GM19328 (cell line): Measurements from ENCODE around the gene DSTYK.

ENCODE experiments used
- ATAC-seq: cut with Tn5 transposase; IDR thresholded peaks from one replicate; pipeline ENCODE4 v1.9.1; 2021; ENCODE audit warnings: mild to moderate bottlenecking, moderate library complexity; ENCODE audit not compliant: unreplicated experiment

DSTYK gene

DNA sequence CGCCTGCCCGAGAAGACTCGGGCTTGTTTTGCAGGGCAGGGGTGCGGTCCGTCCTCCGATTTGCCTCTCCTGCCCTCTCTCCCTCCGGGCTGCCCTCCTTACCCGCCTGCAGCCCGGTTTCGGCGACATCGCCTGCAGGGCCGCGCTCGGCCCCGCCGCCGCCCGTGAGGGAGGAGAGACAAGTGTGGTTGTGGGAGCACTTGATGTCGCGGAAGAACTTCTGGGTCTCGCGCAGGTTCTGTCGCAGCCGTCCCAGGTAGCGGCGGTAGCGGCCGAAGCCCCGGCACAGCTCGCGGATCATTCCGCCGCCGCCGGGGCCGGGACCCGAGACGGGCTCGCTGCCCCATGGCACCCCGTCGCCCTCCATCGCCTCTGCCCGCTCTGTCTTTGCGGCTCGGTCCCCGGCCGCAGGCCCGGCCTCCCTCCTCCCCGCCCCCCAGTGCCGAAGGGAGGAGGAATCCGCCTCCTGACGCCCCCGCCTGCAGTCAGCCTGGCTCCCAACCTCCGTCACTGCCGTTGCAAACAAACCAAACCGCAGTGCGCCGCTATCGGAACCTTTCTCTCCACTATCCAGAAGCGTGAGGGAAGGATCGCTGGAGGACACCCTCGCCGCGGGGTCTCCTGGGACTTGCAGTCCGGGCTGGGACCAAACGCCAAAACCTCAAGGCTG is at the start of gene DSTYK:
DSTYK (minus strand) TSS at position 534 of the 670 bp plus-strand sequence; CDS start at position 367, 167 bp downstream.
- peak; percentile 71 for ATAC-seq

- ATAC-seq, result no peak
These were observed 48.5 kb upstream of the DSTYK start for GRCh38 chr1:205259998-205260397.

DNA sequence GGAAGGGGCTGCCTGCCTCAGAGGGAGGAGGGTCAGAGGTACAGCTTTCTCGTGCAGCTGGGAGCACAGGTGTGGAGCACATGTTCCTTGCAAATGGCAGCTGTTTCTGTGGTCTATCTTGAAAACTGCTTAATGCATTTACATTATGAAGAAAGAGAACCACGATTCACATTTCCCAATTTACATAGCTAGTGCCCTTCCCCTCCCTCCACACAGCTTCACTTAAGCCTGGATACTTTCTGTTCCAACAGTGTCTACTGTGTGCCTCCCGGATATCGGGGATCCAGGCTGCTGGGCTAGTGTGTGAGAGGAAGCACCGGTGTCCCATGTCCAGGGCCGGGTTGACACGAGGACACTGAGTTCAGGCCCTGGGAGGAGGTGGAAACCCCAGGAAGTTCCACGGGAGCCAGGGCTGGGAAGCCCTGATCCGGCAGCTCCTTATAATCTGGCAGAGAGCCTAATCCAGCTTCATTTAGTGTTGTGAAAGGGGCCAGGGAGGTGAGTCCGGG is 47.9 kb upstream of the DSTYK start:
- ATAC-seq, result no peak

GRCh38 chr1:205258719-205259118 is 47.2 kb upstream of the DSTYK start:
- ATAC-seq, result no peak

GRCh38 chr1:205258261-205258691 is 46.8 kb upstream of the DSTYK start:
- ATAC-seq, result no peak

GRCh38 chr1:205257735-205258134 is 46.2 kb upstream of the DSTYK start:
- no peak for ATAC-seq

GRCh38 chr1:205256951-205257625 is 45.6 kb upstream of the DSTYK start:
- ATAC-seq, result no peak

DNA sequence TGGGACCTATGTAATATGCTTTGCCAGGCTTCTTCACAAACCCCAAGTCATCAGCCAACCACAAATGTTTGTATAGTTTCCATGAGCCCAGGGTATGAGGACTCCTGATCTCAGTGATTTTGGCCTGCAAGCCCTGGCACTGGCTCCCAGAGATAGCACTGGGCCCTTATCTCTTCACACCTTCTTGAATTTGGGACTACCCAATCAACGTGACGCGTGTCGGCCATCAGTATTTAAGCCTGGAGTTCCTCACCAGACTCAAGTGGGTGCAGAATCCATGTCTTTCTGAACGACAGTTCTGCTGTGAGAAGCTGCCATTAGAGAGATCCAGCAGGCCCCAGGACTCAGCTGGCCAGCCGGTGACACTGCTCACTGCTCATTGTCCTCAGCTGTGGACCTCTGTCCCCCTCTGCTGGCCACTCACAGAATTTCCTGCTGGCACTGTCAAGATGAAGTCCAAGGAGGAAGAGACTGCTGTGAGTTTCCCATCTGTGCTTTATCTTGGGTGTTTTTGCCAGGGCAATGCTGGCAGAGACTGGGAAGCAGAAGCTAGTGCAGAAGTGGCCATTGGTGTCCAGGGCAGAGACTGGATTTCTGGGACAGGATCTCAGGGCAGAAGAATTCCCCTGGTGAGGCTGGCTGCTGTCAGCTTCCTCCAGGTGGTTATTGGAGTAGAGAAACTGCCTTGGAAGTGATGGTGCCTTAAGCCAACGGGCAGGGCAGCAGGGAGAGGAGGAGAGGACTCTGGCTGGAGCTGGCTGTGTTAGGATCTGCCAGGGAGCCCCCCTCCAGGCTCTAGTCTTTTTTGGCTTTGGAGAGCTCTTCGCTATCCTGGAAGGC is 44.7 kb upstream of the DSTYK start:
- no peak for ATAC-seq

- ATAC-seq, result no peak
These were observed 40.1 kb upstream of the DSTYK start for GRCh38 chr1:205251576-205251975.

- ATAC-seq, result no peak
These were observed 39.2 kb upstream of the DSTYK start for GRCh38 chr1:205250699-205251098.

DNA sequence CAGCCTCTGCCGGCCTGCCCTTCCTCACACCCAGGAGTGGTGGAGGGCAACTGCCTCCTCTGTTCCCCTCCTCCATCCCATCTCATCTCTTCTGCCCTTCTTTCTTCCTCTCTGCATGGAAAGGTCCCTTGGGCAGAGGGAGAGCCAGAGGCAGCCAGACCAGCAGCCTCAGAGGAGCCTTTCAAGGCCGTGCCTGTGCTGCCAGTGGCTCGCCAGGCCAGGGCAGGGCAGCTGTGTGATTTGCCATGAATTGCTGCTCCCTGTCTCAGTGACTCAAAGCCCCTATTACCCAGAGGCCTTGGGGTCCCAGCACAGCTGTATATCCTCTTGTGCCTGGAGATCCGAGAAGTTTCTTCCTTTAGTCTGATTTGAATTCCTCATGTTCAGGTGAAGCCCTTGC is 38.1 kb upstream of the DSTYK start:
- ATAC-seq, result no peak

DNA sequence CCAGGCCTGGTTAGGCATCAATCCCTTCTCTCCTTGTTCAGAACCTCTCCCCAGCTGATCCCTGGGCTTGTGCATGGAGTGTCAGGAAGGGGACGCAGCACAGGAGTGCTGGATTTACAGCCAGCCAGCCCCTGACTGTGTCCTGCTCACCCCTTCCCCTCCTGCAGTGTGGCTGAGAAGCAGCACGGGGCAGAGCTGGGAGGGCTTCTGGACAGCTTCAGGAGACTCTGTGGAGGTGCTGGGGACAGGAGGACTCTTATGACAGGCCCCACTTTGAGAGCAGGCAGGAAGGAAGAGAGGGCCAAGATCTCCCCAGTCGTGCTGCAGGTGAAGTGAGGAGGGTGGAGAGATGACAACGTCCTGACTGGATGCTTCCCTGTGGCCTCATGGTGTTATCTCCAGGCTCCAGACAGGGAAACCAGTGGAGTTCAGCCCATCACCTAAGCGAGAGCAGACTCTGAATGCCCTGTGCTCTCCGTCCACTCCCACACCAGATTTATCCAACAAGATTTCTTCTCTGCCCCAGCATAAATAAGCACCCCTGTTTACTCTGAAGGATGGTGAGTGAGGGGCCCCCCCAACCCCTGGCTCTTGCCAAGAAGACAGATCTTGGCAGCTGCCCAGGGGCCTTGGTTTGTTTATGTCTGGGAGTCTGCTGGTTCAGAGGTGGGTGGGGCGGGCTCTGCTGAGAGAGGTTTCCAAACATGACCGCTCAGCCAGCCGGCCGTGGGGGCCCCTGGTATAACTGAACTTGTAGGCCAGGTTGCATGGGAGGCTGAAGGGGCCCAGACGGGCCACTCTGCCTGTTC is 37.5 kb upstream of the DSTYK start:
- ATAC-seq, result no peak

- ATAC-seq, result no peak
These were observed 35.8 kb upstream of the DSTYK start for GRCh38 chr1:205247130-205247921.

GRCh38 chr1:205246351-205247119 is 35.0 kb upstream of the DSTYK start:
- ATAC-seq, result no peak

GRCh38 chr1:205245096-205245495 is 33.6 kb upstream of the DSTYK start:
- ATAC-seq, result no peak

DNA sequence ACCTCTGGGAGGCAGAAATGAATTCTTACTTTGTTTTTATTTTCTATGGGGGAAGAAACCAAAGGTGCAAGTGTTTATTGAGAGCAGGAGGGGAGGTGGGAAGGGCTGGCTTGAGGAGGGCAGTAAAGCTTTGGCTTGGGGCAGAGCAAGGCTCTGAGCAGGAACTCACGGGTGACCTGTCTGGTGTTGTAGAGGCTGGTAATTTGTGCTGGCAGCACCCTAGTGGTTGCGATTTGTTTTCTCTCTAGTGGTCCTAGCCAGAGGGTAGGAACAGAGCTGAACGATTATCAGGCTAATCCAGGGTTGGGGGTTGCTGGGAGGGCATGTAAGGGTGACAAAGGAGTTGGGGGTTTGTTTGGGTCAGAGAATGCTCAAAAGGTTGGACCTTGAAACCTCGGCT is 32.9 kb upstream of the DSTYK start:
- no peak for ATAC-seq

DNA sequence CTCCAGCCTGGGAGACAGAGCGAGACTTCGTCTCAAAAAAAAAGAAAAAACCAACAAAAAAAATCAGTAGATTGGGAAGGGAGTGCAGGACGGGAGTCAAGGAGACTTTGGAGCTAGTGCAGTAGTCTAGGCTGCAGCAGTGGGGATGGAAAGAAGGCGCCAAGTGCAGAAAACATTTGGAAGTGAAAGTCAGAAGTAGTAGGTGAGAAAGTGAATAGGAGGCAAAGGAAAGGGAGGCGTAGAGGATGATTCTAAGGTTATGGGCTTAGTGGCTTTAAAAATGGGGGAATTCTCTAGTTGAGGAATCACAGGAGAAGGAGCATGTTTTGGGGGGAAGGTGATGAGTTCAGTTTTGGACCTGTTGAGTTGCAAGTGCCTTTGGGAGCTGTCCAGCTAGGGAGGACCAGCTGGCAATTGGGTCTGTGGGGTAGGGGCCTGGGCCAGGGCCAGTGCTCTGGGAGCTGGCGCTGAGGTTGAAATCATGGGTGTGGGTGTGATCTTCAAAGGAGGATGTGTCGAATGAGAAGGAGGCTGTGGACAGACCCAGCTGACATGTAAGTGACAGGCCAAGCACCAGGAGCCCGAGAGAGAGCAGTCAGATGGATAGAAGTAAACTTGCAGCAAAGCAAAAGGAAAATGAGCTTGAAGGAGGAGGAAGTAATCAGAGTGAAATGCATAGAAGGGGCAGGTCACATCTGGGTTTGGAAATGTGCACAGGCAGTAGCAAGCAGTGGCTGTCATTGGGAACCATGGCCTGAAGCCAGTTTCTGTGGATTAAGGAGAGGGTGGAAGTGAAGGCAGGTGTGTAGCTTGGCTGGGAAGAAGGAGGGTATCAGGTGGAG is 32.1 kb upstream of the DSTYK start:
- ATAC-seq, result no peak

- no peak for ATAC-seq
These were observed 30.0 kb upstream of the DSTYK start for GRCh38 chr1:205241366-205242030.
